ENCODE data around the gene AP1S2.

The AP1S2 gene

GRCh38 chrX:15870310-15870709 is 15.7 kb upstream of the AP1S2 start:
- Histone ChIP-seq H3K36me3 (ENCODE audit: insufficient read depth, low read length) (no peaks in the 10 kb centered on the region), H3K27me3 (ENCODE audit: insufficient read depth, low read length) (no peaks in the 10 kb centered on the region), H3K4me3 (ENCODE audit: low read depth, low read length, poor library complexity, severe bottlenecking) (no peak overlapping the region), H3K27ac (ENCODE audit: low read depth, low read length, poor library complexity, severe bottlenecking) (no peak overlapping the region), H3K9ac (ENCODE audit: low read length) (no peak overlapping the region), H4K20me1 (ENCODE audit: insufficient read depth, low read length) (no peaks in the 10 kb centered on the region), H3K4me1 (ENCODE audit: insufficient read depth, low read length, severe bottlenecking) (no peaks in the 10 kb centered on the region), H3K4me2 (ENCODE audit: low read length) (no peak overlapping the region), H3K9me2 (ENCODE audit: low read depth, low read length) (no peaks in the 10 kb centered on the region), H2AFZ (ENCODE audit: low read length) (no peak overlapping the region), H3K79me2 (ENCODE audit: insufficient read depth, low read length) (no peaks in the 10 kb centered on the region), H3F3A (ENCODE audit: insufficient read depth, low read length) (no peaks in the 10 kb centered on the region), H3K9me3 (ENCODE audit: low read length) (no peaks in the 10 kb centered on the region)
- no peak for TF ChIP-seq EZH2 (IDR thresholded peaks at IDR 0.05; ENCODE audit: borderline replicate concordance, low read length)
- TF ChIP-seq, protein P1, sequence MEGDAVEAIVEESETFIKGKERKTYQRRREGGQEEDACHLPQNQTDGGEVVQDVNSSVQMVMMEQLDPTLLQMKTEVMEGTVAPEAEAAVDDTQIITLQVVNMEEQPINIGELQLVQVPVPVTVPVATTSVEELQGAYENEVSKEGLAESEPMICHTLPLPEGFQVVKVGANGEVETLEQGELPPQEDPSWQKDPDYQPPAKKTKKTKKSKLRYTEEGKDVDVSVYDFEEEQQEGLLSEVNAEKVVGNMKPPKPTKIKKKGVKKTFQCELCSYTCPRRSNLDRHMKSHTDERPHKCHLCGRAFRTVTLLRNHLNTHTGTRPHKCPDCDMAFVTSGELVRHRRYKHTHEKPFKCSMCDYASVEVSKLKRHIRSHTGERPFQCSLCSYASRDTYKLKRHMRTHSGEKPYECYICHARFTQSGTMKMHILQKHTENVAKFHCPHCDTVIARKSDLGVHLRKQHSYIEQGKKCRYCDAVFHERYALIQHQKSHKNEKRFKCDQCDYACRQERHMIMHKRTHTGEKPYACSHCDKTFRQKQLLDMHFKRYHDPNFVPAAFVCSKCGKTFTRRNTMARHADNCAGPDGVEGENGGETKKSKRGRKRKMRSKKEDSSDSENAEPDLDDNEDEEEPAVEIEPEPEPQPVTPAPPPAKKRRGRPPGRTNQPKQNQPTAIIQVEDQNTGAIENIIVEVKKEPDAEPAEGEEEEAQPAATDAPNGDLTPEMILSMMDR (IDR thresholded peaks at IDR 0.05; ENCODE audit: low read length) = no peak

- no peaks in the 10 kb centered on the region for H3K79me2 ChIP-seq (ENCODE audit: insufficient read depth, low read length)
- no peaks in the 10 kb centered on the region for H3K27me3 ChIP-seq (ENCODE audit: insufficient read depth, low read length)
- no peak overlapping the region for H2AFZ ChIP-seq (ENCODE audit: low read length)
- no peaks in the 10 kb centered on the region for H3F3A ChIP-seq (ENCODE audit: insufficient read depth, low read length)
- no peaks in the 10 kb centered on the region for H3K9me3 ChIP-seq (ENCODE audit: low read length)
- TF ChIP-seq, protein P1 (IDR thresholded peaks at IDR 0.05; ENCODE audit: low read length) = no peak
- TF ChIP-seq EZH2 (IDR thresholded peaks at IDR 0.05; ENCODE audit: borderline replicate concordance, low read length) = no peak
- no peak overlapping the region for H3K4me3 ChIP-seq (ENCODE audit: low read depth, low read length, poor library complexity, severe bottlenecking)
- H3K36me3 ChIP-seq (ENCODE audit: insufficient read depth, low read length) = no peaks in the 10 kb centered on the region
- no peak overlapping the region for H3K27ac ChIP-seq (ENCODE audit: low read depth, low read length, poor library complexity, severe bottlenecking)
- no peaks in the 10 kb centered on the region for H4K20me1 ChIP-seq (ENCODE audit: insufficient read depth, low read length)
- H3K9ac ChIP-seq (ENCODE audit: low read length) = no peak overlapping the region
- H3K4me1 ChIP-seq (ENCODE audit: insufficient read depth, low read length, severe bottlenecking) = no peaks in the 10 kb centered on the region
- H3K9me2 ChIP-seq (ENCODE audit: low read depth, low read length) = no peaks in the 10 kb centered on the region
- H3K4me2 ChIP-seq (ENCODE audit: low read length) = no peak overlapping the region
Measured at GRCh38 chrX:15869695-15870094, 15.1 kb upstream of the AP1S2 start.

GRCh38 chrX:15866147-15866546 is 11.5 kb upstream of the AP1S2 start:
- Histone ChIP-seq H3K27me3 (ENCODE audit: insufficient read depth, low read length) (no peaks in the 10 kb centered on the region), H3K9me2 (ENCODE audit: low read depth, low read length) (no peaks in the 10 kb centered on the region), H3K9ac (ENCODE audit: low read length) (no peak overlapping the region), H3K36me3 (ENCODE audit: insufficient read depth, low read length) (no peaks in the 10 kb centered on the region), H3K79me2 (ENCODE audit: insufficient read depth, low read length) (no peaks in the 10 kb centered on the region), H3K4me1 (ENCODE audit: insufficient read depth, low read length, severe bottlenecking) (no peaks in the 10 kb centered on the region), H3F3A (ENCODE audit: insufficient read depth, low read length) (no peaks in the 10 kb centered on the region), H2AFZ (ENCODE audit: low read length) (no peak overlapping the region), H3K9me3 (ENCODE audit: low read length) (no peaks in the 10 kb centered on the region), H3K4me3 (ENCODE audit: low read depth, low read length, poor library complexity, severe bottlenecking) (no peak overlapping the region), H3K27ac (ENCODE audit: low read depth, low read length, poor library complexity, severe bottlenecking) (no peak overlapping the region), H3K4me2 (ENCODE audit: low read length) (no peak overlapping the region), H4K20me1 (ENCODE audit: insufficient read depth, low read length) (no peaks in the 10 kb centered on the region)
- TF ChIP-seq, protein P1 (IDR thresholded peaks at IDR 0.05; ENCODE audit: low read length) = no peak
- no peak for TF ChIP-seq EZH2 (IDR thresholded peaks at IDR 0.05; ENCODE audit: borderline replicate concordance, low read length)
